Keratinocyte (primary cell): Measurements from ENCODE around the gene KIR2DL4.

ENCODE experiments used
- EZH2 ChIP-seq: IDR thresholded peaks from one replicate; pipeline ENCODE4 v1.6.1; 2012; ENCODE audit warnings: inconsistent platforms, mild to moderate bottlenecking, low read length, moderate library complexity
- TF ChIP-seq, protein P1 (sequence below), 3 experiments: IDR thresholded peaks in 1 of 3; conservative IDR thresholded peaks in 1 of 3; optimal IDR thresholded peaks in 1 of 3; 2 replicates in 2 of 3; 3 replicates in 1 of 3; pipeline versions ENCODE3 to v1.5.1; 2011; ENCODE audit warnings: low read length in 3 of 3, mild to moderate bottlenecking in 3 of 3, moderate library complexity in 2 of 3, control low read depth in 1 of 3, inconsistent platforms in 1 of 3; ENCODE audit not compliant: insufficient read depth in 2 of 3; ENCODE audit errors: extremely low read depth in 1 of 3

- TF ChIP-seq EZH2: no peak
- TF ChIP-seq, protein P1, sequence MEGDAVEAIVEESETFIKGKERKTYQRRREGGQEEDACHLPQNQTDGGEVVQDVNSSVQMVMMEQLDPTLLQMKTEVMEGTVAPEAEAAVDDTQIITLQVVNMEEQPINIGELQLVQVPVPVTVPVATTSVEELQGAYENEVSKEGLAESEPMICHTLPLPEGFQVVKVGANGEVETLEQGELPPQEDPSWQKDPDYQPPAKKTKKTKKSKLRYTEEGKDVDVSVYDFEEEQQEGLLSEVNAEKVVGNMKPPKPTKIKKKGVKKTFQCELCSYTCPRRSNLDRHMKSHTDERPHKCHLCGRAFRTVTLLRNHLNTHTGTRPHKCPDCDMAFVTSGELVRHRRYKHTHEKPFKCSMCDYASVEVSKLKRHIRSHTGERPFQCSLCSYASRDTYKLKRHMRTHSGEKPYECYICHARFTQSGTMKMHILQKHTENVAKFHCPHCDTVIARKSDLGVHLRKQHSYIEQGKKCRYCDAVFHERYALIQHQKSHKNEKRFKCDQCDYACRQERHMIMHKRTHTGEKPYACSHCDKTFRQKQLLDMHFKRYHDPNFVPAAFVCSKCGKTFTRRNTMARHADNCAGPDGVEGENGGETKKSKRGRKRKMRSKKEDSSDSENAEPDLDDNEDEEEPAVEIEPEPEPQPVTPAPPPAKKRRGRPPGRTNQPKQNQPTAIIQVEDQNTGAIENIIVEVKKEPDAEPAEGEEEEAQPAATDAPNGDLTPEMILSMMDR (optimal IDR thresholded peaks at IDR 0.05 in 1 of 3, IDR thresholded peaks at IDR 0.05 in 1 of 3, conservative IDR thresholded peaks at IDR 0.05 in 1 of 3; ENCODE audit: extremely low read depth in 1 of 3, insufficient read depth in 2 of 3, low read length in 3 of 3): no peak
Measured at GRCh38 chr19:54805665-54806515, 2.5 kb downstream of the KIR2DL4 start.
